Right ventricle myocardium inferior (tissue), 1 donor: ENCODE data around the gene BAIAP2L2. TPM values are rescaled to one million over a fixed set of nuclear protein-coding genes. Genes with fewer than 3 reads are reported as not detected.

ENCODE experiments used
- total RNA-seq: library from RNA; stranded (reverse); fragmentation: NEBNext Ultra II Directional; extraction: Animal tissue kit (Norgen Biotek cat#: 25700); gene quantifications from one replicate; pipeline ENCODE4 v1.2.1, GENCODE V29; 2021
- donor health status: DM: no; HTN: yes; CAD: no; lungs with severe emphysema.

Gene BAIAP2L2
- total RNA-seq, 1 donor from 2014 or later = 0.30 TPM

Other genes starting within 250 kb of the BAIAP2L2 start
- gene MICALL1, start 204.4 kb downstream of the BAIAP2L2 start, total RNA-seq = 19.4 TPM
- gene C22orf23, start 157.1 kb downstream of the BAIAP2L2 start, total RNA-seq = 0.68 TPM
- gene POLR2F, start 157.0 kb downstream of the BAIAP2L2 start, total RNA-seq = 88.8 TPM
- 1.9 TPM for gene SOX10, start 126.1 kb downstream of the BAIAP2L2 start, total RNA-seq
- 20.9 TPM for gene PICK1, start 53.3 kb downstream of the BAIAP2L2 start, total RNA-seq
- gene SLC16A8, start 26.5 kb downstream of the BAIAP2L2 start, total RNA-seq = not detected
- 11.4 TPM for gene PLA2G6, start 71.1 kb upstream of the BAIAP2L2 start, total RNA-seq
- 4.7 TPM for gene MAFF, start 91.3 kb upstream of the BAIAP2L2 start, total RNA-seq
- 43.1 TPM for gene TMEM184B, start 162.3 kb upstream of the BAIAP2L2 start, total RNA-seq
- 55.4 TPM for gene CSNK1E, start 206.7 kb upstream of the BAIAP2L2 start, total RNA-seq